OCI-LY7 (cell line): ENCODE measurements around the gene JPH3. TPM values are rescaled to one million over a fixed set of nuclear protein-coding genes. Genes with fewer than 3 reads are reported as not detected.

Experiments used
- BruUV-seq: library from RNA; stranded (reverse); fragments of 400-500 nt; replicated peaks from 2 replicates; lab custom pipeline; 2021; lab: Mats Ljungman, UMichigan
- CTCF ChIA-PET: fragments of 300-600 bp; sonication (Branson Sonifier 250); formaldehyde crosslinking; loops from one replicate; lab custom pipeline; 2022; ENCODE audit warnings: antibody characterized with exemption; ENCODE audit not compliant: unreplicated experiment; lab: Charles Lee
- POLR2A ChIA-PET: fragments of 300-600 bp; sonication (Branson Sonifier 250); formaldehyde crosslinking; loops from one replicate; lab custom pipeline; 2022; ENCODE audit warnings: antibody characterized with exemption; lab: Charles Lee
- DNase-seq: peaks from one replicate; pipeline ENCODE4 v3.0.0-alpha.2; 2015; ENCODE audit warnings: low spot score
- H2AFZ ChIP-seq: fragments of 200-600 bp; sonication (generic), shearing (Covaris generic); 2 replicates; pipeline ENCODE4 v1.6.1; 2014; ENCODE audit warnings: mild to moderate bottlenecking, antibody characterized with exemption, low read length, moderate library complexity
- H3K27ac ChIP-seq: fragments of 200-600 bp; sonication (generic); 2 replicates; pipeline ENCODE4 v1.5.1; 2014; ENCODE audit warnings: mixed run types, low read depth, mild to moderate bottlenecking, moderate library complexity, low read length, inconsistent platforms; ENCODE audit not compliant: poor library complexity, severe bottlenecking
- H3K36me3 ChIP-seq: fragments of 200-600 bp; sonication (generic); 2 replicates; pipeline ENCODE4 v1.6.1; 2014; ENCODE audit warnings: mild to moderate bottlenecking, antibody characterized with exemption, low read length, moderate library complexity, mixed read lengths; ENCODE audit not compliant: insufficient read depth
- H3K4me1 ChIP-seq: fragments of 200-600 bp; sonication (generic); 2 replicates; pipeline ENCODE4 v1.5.1; 2014; ENCODE audit warnings: mild to moderate bottlenecking, low read length; ENCODE audit not compliant: insufficient read depth, poor library complexity, severe bottlenecking
- H3K4me2 ChIP-seq: fragments of 200-600 bp; sonication (generic); 2 replicates; pipeline ENCODE4 v1.6.1; 2014; ENCODE audit warnings: mild to moderate bottlenecking, low read length
- H3K4me3 ChIP-seq: fragments of 200-600 bp; sonication (generic); 2 replicates; pipeline ENCODE4 v1.5.1; 2014; ENCODE audit warnings: mild to moderate bottlenecking, low read depth, low read length; ENCODE audit not compliant: poor library complexity, severe bottlenecking
- H3K79me2 ChIP-seq: fragments of 200-600 bp; sonication (generic); 2 replicates; pipeline ENCODE4 v1.6.1; 2016; ENCODE audit warnings: low read depth, mild to moderate bottlenecking, low read length, moderate library complexity, mixed read lengths; ENCODE audit not compliant: insufficient read depth
- H3K9me2 ChIP-seq: fragments of 200-600 bp; sonication (generic); 2 replicates; pipeline ENCODE4 v1.6.1; 2016; ENCODE audit warnings: mild to moderate bottlenecking, low read length, mixed read lengths; ENCODE audit not compliant: insufficient read depth
- H3K9me3 ChIP-seq: fragments of 200-600 bp; sonication (generic); 2 replicates; pipeline ENCODE4 v1.6.1; 2014; ENCODE audit warnings: mild to moderate bottlenecking, mixed run types, low read length, mixed read lengths
- H4K20me1 ChIP-seq: fragments of 200-600 bp; sonication (generic); 2 replicates; pipeline ENCODE4 v1.6.1; 2014; ENCODE audit warnings: mild to moderate bottlenecking, antibody characterized with exemption, low read length, moderate library complexity, mixed read lengths; ENCODE audit not compliant: insufficient read depth
- CTCF ChIP-seq: fragments of 200-600 bp; sonication (generic); conservative IDR thresholded peaks from 2 replicates; pipeline ENCODE4 v1.5.1; 2014; ENCODE audit warnings: mild to moderate bottlenecking, antibody characterized with exemption, low read length, moderate library complexity, mixed read lengths
- EZH2phosphoT487 ChIP-seq: fragments of 200-600 bp; sonication (generic); IDR thresholded peaks from 2 replicates; pipeline ENCODE4 v1.6.1; 2018; ENCODE audit warnings: low read depth, borderline replicate concordance, mild to moderate bottlenecking, mixed run types, antibody characterized with exemption, low read length, moderate library complexity, mixed read lengths
- intact Hi-C: fragments of 100-400 bp; cut with micrococcal nuclease; formaldehyde crosslinking; loops from one replicate; pipeline ENCODE4 v1.10.0; 2022; ENCODE audit not compliant: unreplicated experiment
- total RNA-seq, 2 experiments: library from RNA; depleted of rRNA in 1 of 2; stranded (reverse); fragments of >200 nt in 1 of 2; shearing (Covaris generic) in 1 of 2; gene quantifications; 2 replicates each; pipeline ENCODE4 v1.2.3, GENCODE V29; 2014 to 2022

The JPH3 gene
- total RNA-seq, 2 experiments from 2014 or later, result not detected

GRCh38 chr16:87694441-87695125 lies 92.3 kb downstream of the JPH3 start:
- Histone ChIP-seq H3K9me3 (no peaks in the 10 kb centered on the region), H3K27ac (no peak overlapping the region), H4K20me1 (no peaks in the 10 kb centered on the region), H3K4me3 (no peak overlapping the region), H3K79me2 (no peaks in the 10 kb centered on the region), H2AFZ (no peak overlapping the region), H3K36me3 (peaks cover 45% of the 10 kb centered on the region), H3K4me1 (peaks cover 39% of the 10 kb centered on the region), H3K9me2 (no peaks in the 10 kb centered on the region), H3K4me2 (no peak overlapping the region)
- POLR2A ChIA-PET, result no interaction called here
- BruUV-seq, result no TSS peak
- intact Hi-C loops, result no loop called here
- no peak for DNase-seq
- CTCF ChIA-PET, result no interaction called here
- TF ChIP-seq CTCF, result no peak
- no peak for TF ChIP-seq EZH2phosphoT487

- Histone ChIP-seq H3K9me3 (no peaks in the 10 kb centered on the region), H3K27ac (no peak overlapping the region), H4K20me1 (no peaks in the 10 kb centered on the region), H3K4me1 (peaks cover 49% of the 10 kb centered on the region), H3K9me2 (no peaks in the 10 kb centered on the region), H2AFZ (no peak overlapping the region), H3K79me2 (no peaks in the 10 kb centered on the region), H3K4me2 (no peak overlapping the region), H3K4me3 (no peak overlapping the region), H3K36me3 (peaks cover 53% of the 10 kb centered on the region)
- ChIA-PET CTCF (no interaction called here), POLR2A (no interaction called here)
- no peak for TF ChIP-seq CTCF
- no peak for TF ChIP-seq EZH2phosphoT487
- BruUV-seq, result no TSS peak
- intact Hi-C loops, result no loop called here
- no peak for DNase-seq
Measured at GRCh38 chr16:87695534-87695933, 93.2 kb downstream of the JPH3 start.

GRCh38 chr16:87696726-87697125 lies 94.4 kb downstream of the JPH3 start:
- no TSS peak for BruUV-seq
- no peaks in the 10 kb centered on the region for H3K9me3 ChIP-seq
- POLR2A ChIA-PET, result interaction anchor here (0.6 kb wide), 1 partner anchor 1528 kb away, joined by 5 read pairs; no protein-coding TSS in a partner anchor
- H3K36me3 ChIP-seq, result peaks cover 53% of the 10 kb centered on the region
- CTCF ChIA-PET, result no interaction called here
- H3K4me1 ChIP-seq, result peaks cover 55% of the 10 kb centered on the region
- H2AFZ ChIP-seq, result no peak overlapping the region
- H3K4me2 ChIP-seq, result no peak overlapping the region
- no peaks in the 10 kb centered on the region for H3K79me2 ChIP-seq
- intact Hi-C loops, result no loop called here
- H3K27ac ChIP-seq, result peak overlapping the region; percentile 99
- H3K9me2 ChIP-seq, result no peaks in the 10 kb centered on the region
- no peak overlapping the region for H3K4me3 ChIP-seq
- TF ChIP-seq CTCF (no peak), EZH2phosphoT487 (no peak)
- DNase-seq, result no peak
- no peaks in the 10 kb centered on the region for H4K20me1 ChIP-seq
